Neural progenitor cell (in vitro differentiated cells): ENCODE measurements around the gene TSPAN18. TPM values are rescaled to one million over a fixed set of nuclear protein-coding genes. Genes with fewer than 3 reads are reported as not detected.

Experiments used
- DNase-seq: peaks from one replicate; pipeline ENCODE4 v3.0.0-alpha.2; 2016; ENCODE audit warnings: low spot score
- H2AFZ ChIP-seq: fragments of 200-600 bp; sonication (generic); replicated peaks from 2 replicates; pipeline ENCODE4 v1.6.1; 2016; ENCODE audit warnings: antibody characterized with exemption
- H3F3A ChIP-seq: fragments of 200-600 bp; sonication (generic); 2 replicates; pipeline ENCODE4 v1.6.1; 2016; ENCODE audit warnings: antibody characterized with exemption, low read depth
- H3K27ac ChIP-seq: fragments of 200-600 bp; sonication (generic); 2 replicates; pipeline ENCODE4 v1.5.1; 2016; ENCODE audit warnings: mild to moderate bottlenecking
- H3K27me3 ChIP-seq: fragments of 200-600 bp; sonication (generic); 2 replicates; pipeline ENCODE4 v1.6.1; 2016; ENCODE audit warnings: mild to moderate bottlenecking, moderate library complexity
- H3K36me3 ChIP-seq: fragments of 200-600 bp; sonication (generic); 2 replicates; pipeline ENCODE4 v1.5.1; 2016
- H3K4me1 ChIP-seq: fragments of 200-600 bp; sonication (generic); 2 replicates; pipeline ENCODE4 v1.6.1; 2016; ENCODE audit warnings: mixed run types
- H3K4me2 ChIP-seq: fragments of 200-600 bp; sonication (generic); 2 replicates; pipeline ENCODE4 v1.6.1; 2016
- H3K4me3 ChIP-seq: fragments of 200-600 bp; sonication (generic); 2 replicates; pipeline ENCODE4 v1.5.1; 2016
- H3K79me2 ChIP-seq: fragments of 200-600 bp; sonication (generic); 2 replicates; pipeline ENCODE4 v1.6.1; 2016; ENCODE audit warnings: low read depth
- H3K9ac ChIP-seq: fragments of 200-600 bp; sonication (generic); 2 replicates; pipeline ENCODE4 v1.6.1; 2016
- H3K9me3 ChIP-seq: fragments of 200-600 bp; sonication (generic); 2 replicates; pipeline ENCODE4 v1.5.1; 2016; ENCODE audit warnings: low read depth
- H4K20me1 ChIP-seq: fragments of 200-600 bp; sonication (generic); 2 replicates; pipeline ENCODE4 v1.6.1; 2016; ENCODE audit warnings: low read depth
- H3K27ac Mint-ChIP-seq: 3 replicates; pipeline ENCODE4 v1.8.0; 2021; ENCODE audit warnings: mixed read lengths
- H3K27me3 Mint-ChIP-seq: 2 replicates; pipeline ENCODE4 v1.8.0; 2022; ENCODE audit warnings: low read depth, mild to moderate bottlenecking, inconsistent platforms, moderate library complexity, mixed read lengths; ENCODE audit not compliant: insufficient read depth
- H3K36me3 Mint-ChIP-seq: 3 replicates; pipeline ENCODE4 v1.8.0; 2021; ENCODE audit warnings: mixed read lengths
- H3K4me1 Mint-ChIP-seq: 3 replicates; pipeline ENCODE4 v1.8.0; 2021; ENCODE audit warnings: mixed read lengths
- H3K4me3 Mint-ChIP-seq: 3 replicates; pipeline ENCODE4 v1.8.0; 2021; ENCODE audit warnings: mild to moderate bottlenecking, moderate library complexity, mixed read lengths
- H3K9me3 Mint-ChIP-seq: 3 replicates; pipeline ENCODE4 v1.8.0; 2020; ENCODE audit warnings: mixed read lengths
- EZH2 ChIP-seq: fragments of 200-600 bp; sonication (generic); IDR thresholded peaks from 2 replicates; pipeline ENCODE4 v1.6.1; 2017; ENCODE audit warnings: antibody characterized with exemption, mild to moderate bottlenecking, moderate library complexity
- EZH2phosphoT487 ChIP-seq: fragments of 200-600 bp; sonication (generic); IDR thresholded peaks from 2 replicates; pipeline ENCODE4 v1.6.1; 2017; ENCODE audit warnings: antibody characterized with exemption
- total RNA-seq: library from RNA; depleted of rRNA; stranded (reverse); fragments of >200 nt; gene quantifications from 2 replicates; pipeline ENCODE4 v1.2.3, GENCODE V29; 2015; ENCODE audit warnings: low replicate concordance
- TF ChIP-seq, protein P1 (sequence below): fragments of 200-600 bp; sonication (generic); IDR thresholded peaks from 2 replicates; pipeline ENCODE4 v1.5.1; 2017; ENCODE audit warnings: antibody characterized with exemption, mild to moderate bottlenecking

The TSPAN18 gene
- total RNA-seq, 1 donor from 2014 or later: 16.5 TPM

DNA sequence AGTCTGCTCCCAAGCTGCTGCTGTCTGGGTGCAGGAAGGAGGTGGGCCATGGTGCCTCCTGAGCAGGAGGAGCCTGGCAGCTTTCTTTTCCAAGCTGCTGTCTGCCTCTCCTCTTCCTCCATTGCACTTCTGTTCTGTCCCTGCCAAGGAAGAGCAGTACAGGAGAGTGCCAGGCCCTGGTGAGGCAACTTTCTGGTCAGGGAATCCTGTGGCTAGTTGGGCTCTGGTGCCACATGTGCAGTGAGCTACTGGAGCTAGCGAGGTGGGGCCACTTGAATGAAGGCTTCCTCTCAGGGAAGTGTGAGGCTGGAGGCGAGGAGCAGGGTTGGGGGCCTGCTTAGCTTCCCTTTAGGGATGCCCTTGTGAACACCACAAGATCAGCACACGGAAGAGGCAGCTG, 90.0 kb downstream of the TSPAN18 start:
- Histone ChIP-seq H3K4me3 (no peak overlapping the region), H3K27ac (no peak overlapping the region), H3K79me2 (no peaks in the 10 kb centered on the region), H3K9ac (no peak overlapping the region), H3K9me3 (no peaks in the 10 kb centered on the region), H3F3A (no peaks in the 10 kb centered on the region), H3K36me3 (no peaks in the 10 kb centered on the region), H4K20me1 (peaks cover 60% of the 10 kb centered on the region), H2AFZ (no peak overlapping the region), H3K4me2 (no peak overlapping the region), H3K27me3 (peaks cover 3% of the 10 kb centered on the region), H3K4me1 (peaks cover 19% of the 10 kb centered on the region)
- no peak overlapping the region for H3K4me3 Mint-ChIP-seq
- no peak for DNase-seq
- no peak overlapping the region for H3K27ac Mint-ChIP-seq
- H3K9me3 Mint-ChIP-seq: peaks cover 2% of the 10 kb centered on the region
- peaks cover 33% of the 10 kb centered on the region for H3K36me3 Mint-ChIP-seq
- TF ChIP-seq EZH2: no peak
- TF ChIP-seq EZH2phosphoT487: no peak
- TF ChIP-seq, protein P1, sequence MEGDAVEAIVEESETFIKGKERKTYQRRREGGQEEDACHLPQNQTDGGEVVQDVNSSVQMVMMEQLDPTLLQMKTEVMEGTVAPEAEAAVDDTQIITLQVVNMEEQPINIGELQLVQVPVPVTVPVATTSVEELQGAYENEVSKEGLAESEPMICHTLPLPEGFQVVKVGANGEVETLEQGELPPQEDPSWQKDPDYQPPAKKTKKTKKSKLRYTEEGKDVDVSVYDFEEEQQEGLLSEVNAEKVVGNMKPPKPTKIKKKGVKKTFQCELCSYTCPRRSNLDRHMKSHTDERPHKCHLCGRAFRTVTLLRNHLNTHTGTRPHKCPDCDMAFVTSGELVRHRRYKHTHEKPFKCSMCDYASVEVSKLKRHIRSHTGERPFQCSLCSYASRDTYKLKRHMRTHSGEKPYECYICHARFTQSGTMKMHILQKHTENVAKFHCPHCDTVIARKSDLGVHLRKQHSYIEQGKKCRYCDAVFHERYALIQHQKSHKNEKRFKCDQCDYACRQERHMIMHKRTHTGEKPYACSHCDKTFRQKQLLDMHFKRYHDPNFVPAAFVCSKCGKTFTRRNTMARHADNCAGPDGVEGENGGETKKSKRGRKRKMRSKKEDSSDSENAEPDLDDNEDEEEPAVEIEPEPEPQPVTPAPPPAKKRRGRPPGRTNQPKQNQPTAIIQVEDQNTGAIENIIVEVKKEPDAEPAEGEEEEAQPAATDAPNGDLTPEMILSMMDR: no peak
- H3K4me1 Mint-ChIP-seq: peaks cover 56% of the 10 kb centered on the region
- peaks cover 6% of the 10 kb centered on the region for H3K27me3 Mint-ChIP-seq

DNA sequence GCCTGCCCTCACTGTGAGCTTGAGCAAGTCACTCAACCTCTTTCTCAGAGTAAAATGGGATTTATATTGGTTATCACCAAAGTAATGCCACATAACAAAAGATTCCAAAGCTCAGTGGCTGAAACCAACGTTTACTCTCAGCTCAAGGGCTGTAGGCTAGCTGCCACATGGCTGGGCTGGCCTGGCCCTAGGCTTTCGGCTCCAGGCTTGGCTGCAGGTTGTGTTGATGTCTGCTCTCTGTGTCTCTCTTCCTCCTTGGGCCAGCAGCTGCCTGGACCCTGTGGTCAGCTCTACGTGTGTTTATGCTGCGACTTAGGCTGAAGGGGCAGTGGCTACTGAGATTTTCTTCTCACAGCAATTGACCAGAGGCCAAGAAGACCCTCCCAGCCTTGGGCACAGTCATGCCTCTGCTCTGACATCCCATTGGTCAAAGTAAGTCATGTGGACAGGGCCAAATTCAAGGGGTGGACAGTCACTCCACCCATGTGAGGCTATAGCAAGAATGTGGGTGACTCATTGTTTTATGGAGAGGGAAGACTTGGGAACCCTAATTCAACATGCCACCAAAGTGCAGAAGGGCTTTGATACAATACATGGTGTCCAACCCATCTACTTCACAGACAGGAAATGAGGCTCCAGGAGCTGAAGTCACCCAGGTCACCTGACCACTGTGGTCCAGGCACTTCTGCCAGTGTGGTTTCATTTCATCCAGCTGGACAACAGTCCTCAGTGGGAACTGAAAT, 90.6 kb downstream of the TSPAN18 start:
- peaks cover 5% of the 10 kb centered on the region for H3K9me3 Mint-ChIP-seq
- Histone ChIP-seq H4K20me1 (peaks cover 58% of the 10 kb centered on the region), H3F3A (peaks cover under 1% of the 10 kb centered on the region), H2AFZ (no peak overlapping the region), H3K4me1 (peaks cover 19% of the 10 kb centered on the region), H3K4me2 (no peak overlapping the region), H3K9ac (no peak overlapping the region), H3K27ac (no peak overlapping the region), H3K79me2 (no peaks in the 10 kb centered on the region), H3K4me3 (no peak overlapping the region), H3K36me3 (no peaks in the 10 kb centered on the region), H3K27me3 (peaks cover 3% of the 10 kb centered on the region), H3K9me3 (no peaks in the 10 kb centered on the region)
- H3K36me3 Mint-ChIP-seq: peaks cover 36% of the 10 kb centered on the region
- no peak overlapping the region for H3K4me3 Mint-ChIP-seq
- H3K27ac Mint-ChIP-seq: peak overlapping the region; percentile 8
- DNase-seq: no peak
- peaks cover 52% of the 10 kb centered on the region for H3K4me1 Mint-ChIP-seq
- peaks cover 9% of the 10 kb centered on the region for H3K27me3 Mint-ChIP-seq
- no peak for TF ChIP-seq EZH2
- TF ChIP-seq, protein P1: no peak
- no peak for TF ChIP-seq EZH2phosphoT487

DNA sequence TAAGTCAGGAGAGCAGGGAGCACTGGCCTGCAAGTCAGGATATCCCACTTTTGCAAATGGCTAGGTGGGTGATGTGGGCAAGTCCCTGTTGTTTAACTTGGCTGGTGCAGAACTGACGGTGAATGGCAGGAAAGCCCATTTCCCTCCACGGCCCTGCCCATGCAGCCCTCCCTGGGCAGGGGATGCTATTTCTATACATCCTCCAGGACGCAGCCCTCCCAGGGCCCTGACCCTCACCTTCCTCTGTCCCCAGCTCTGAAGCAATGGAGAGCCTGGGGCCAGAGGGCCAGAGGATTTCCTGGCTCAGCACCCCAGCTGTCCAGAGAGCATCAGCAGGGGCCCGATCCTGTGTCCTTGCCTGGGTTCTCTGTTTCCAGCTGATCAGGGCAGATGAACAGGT, 91.3 kb downstream of the TSPAN18 start:
- Histone ChIP-seq H3K27me3 (peaks cover 3% of the 10 kb centered on the region), H4K20me1 (peaks cover 62% of the 10 kb centered on the region), H3K4me1 (peaks cover 25% of the 10 kb centered on the region), H3K27ac (no peak overlapping the region), H3K9me3 (no peaks in the 10 kb centered on the region), H3K4me3 (no peak overlapping the region), H2AFZ (no peak overlapping the region), H3K9ac (no peak overlapping the region), H3F3A (peaks cover 7% of the 10 kb centered on the region), H3K4me2 (no peak overlapping the region), H3K79me2 (no peaks in the 10 kb centered on the region), H3K36me3 (no peaks in the 10 kb centered on the region)
- no peak overlapping the region for H3K27ac Mint-ChIP-seq
- H3K4me3 Mint-ChIP-seq: no peak overlapping the region
- DNase-seq: no peak
- TF ChIP-seq EZH2: no peak
- TF ChIP-seq, protein P1: no peak
- TF ChIP-seq EZH2phosphoT487: no peak
- H3K4me1 Mint-ChIP-seq: peaks cover 51% of the 10 kb centered on the region
- H3K36me3 Mint-ChIP-seq: peaks cover 36% of the 10 kb centered on the region
- peaks cover 6% of the 10 kb centered on the region for H3K27me3 Mint-ChIP-seq
- H3K9me3 Mint-ChIP-seq: peaks cover 5% of the 10 kb centered on the region
